Suprapubic skin (tissue), 3 donors: ENCODE data around the gene CACNA1E.

Experiments used
- CTCF ChIP-seq, 2 donors: fragments of 200-600 bp in 1 of 2; fragments of 450-650 bp in 1 of 2; sonication (generic) in 1 of 2; IDR thresholded peaks; one replicate each; pipeline ENCODE4 v1.5.1; 2016 to 2019; ENCODE audit warnings: antibody characterized with exemption in 2 of 2, mild to moderate bottlenecking in 1 of 2, moderate library complexity in 1 of 2
- POLR2AphosphoS5 ChIP-seq, 3 donors: sonication (generic); formaldehyde crosslinking; IDR thresholded peaks; one replicate each; pipeline ENCODE4 v1.6.1; 2017; ENCODE audit warnings: antibody characterized with exemption in 3 of 3

GRCh38 chr1:181783208-181783607, 299.9 kb downstream of the CACNA1E start:
- no peak for TF ChIP-seq POLR2AphosphoS5 (IDR thresholded peaks at IDR 0.05)
- TF ChIP-seq CTCF (IDR thresholded peaks at IDR 0.05): no peak
